HCT116 (cell line): ENCODE measurements around the gene TFE3. TPM values are rescaled to one million over a fixed set of nuclear protein-coding genes. Genes with fewer than 3 reads are reported as not detected.

Source experiments
- ATAC-seq: fragments of 200-7000 bp; cut with Tn5 transposase; 2 replicates; pipeline ENCODE4 v1.9.1; 2020; ENCODE audit warnings: mild to moderate bottlenecking, moderate library complexity
- BruUV-seq: library from RNA; stranded (reverse); fragments of 400-500 nt; replicated peaks from 2 replicates; lab custom pipeline; 2021; lab: Mats Ljungman, UMichigan
- CTCF ChIA-PET: fragments of 300-600 bp; sonication (Branson Sonifier 250); formaldehyde crosslinking; loops from one replicate; lab custom pipeline; 2021; ENCODE audit warnings: antibody characterized with exemption; lab: Charles Lee
- POLR2A ChIA-PET: fragments of 300-600, 350-600 bp; sonication (Branson Sonifier 250); formaldehyde crosslinking; loops from one replicate; lab custom pipeline; 2021; ENCODE audit warnings: antibody characterized with exemption; lab: Charles Lee
- RAD21 ChIA-PET, 2 experiments: fragments of 300-600 bp; sonication (Branson Sonifier 250); formaldehyde crosslinking; loops; one replicate each; lab custom pipeline; 2023; ENCODE audit warnings: low total read pairs in 2 of 2; ENCODE audit not compliant: uncharacterized antibody in 2 of 2, unreplicated experiment in 2 of 2, low non-redundant PET in 1 of 2; lab: Charles Lee
- DNase-seq: peaks from one replicate; pipeline ENCODE4 v3.0.0-alpha.2; 2010; ENCODE audit warnings: low read depth, low spot score
- H2AFZ ChIP-seq: fragments of 200-600 bp; shearing (Covaris generic), sonication (generic); 2 replicates; pipeline ENCODE4 v1.6.1; 2017; ENCODE audit warnings: low read depth, mixed run types, mixed read lengths, antibody characterized with exemption, low read length; ENCODE audit not compliant: poor library complexity, severe bottlenecking
- H3K27ac ChIP-seq: 2 replicates; pipeline ENCODE4 v1.5.1; 2012; ENCODE audit warnings: low read depth, low read length
- H3K27me3 ChIP-seq: fragments of 200-600 bp; sonication (generic); 2 replicates; pipeline ENCODE4 v1.6.1; 2016; ENCODE audit warnings: mixed run types, low read length, mixed read lengths; ENCODE audit not compliant: insufficient read depth
- H3K36me3 ChIP-seq, 2 experiments: fragments of 200-500 bp in 1 of 2; fragments of 200-600 bp in 1 of 2; sonication (Bioruptor generic) in 1 of 2; sonication (generic) in 1 of 2; 2 replicates each; pipeline versions ENCODE4 v1.5.1 to v1.6.1; 2014 to 2016; ENCODE audit warnings: low read length in 2 of 2, inconsistent platforms in 1 of 2, mixed read lengths in 1 of 2, mixed run types in 1 of 2; ENCODE audit not compliant: insufficient read depth in 2 of 2, control insufficient read depth in 1 of 2
- H3K4me1 ChIP-seq, 2 experiments: fragments of 200-600 bp in 1 of 2; sonication (generic) in 1 of 2; 2 replicates each; pipeline versions ENCODE4 v1.5.1 to v1.6.1; 2012 to 2017; ENCODE audit warnings: low read length in 2 of 2, inconsistent platforms in 1 of 2, mild to moderate bottlenecking in 1 of 2, mixed read lengths in 1 of 2, mixed run types in 1 of 2, moderate library complexity in 1 of 2; ENCODE audit not compliant: insufficient read depth in 2 of 2, control insufficient read depth in 1 of 2
- H3K4me2 ChIP-seq: fragments of 200-600 bp; sonication (generic); 2 replicates; pipeline ENCODE4 v1.6.1; 2017; ENCODE audit warnings: mixed run types, low read length, mixed read lengths
- H3K4me3 ChIP-seq, 2 experiments: fragments of 200-600 bp in 1 of 2; sonication (generic) in 1 of 2; replicated peaks in 1 of 2; 2 replicates each; pipeline ENCODE4 v1.5.1; 2011 to 2016; ENCODE audit warnings: low read length in 2 of 2, control low read depth in 1 of 2, low read depth in 1 of 2, mild to moderate bottlenecking in 1 of 2, mixed read lengths in 1 of 2, mixed run types in 1 of 2
- H3K79me2 ChIP-seq: fragments of 200-600 bp; sonication (generic); 2 replicates; pipeline ENCODE4 v1.6.1; 2017; ENCODE audit warnings: mild to moderate bottlenecking, mixed run types, low read length, moderate library complexity, mixed read lengths; ENCODE audit not compliant: insufficient read depth
- H3K9ac ChIP-seq: fragments of 200-600 bp; sonication (generic); 2 replicates; pipeline ENCODE4 v1.6.1; 2016; ENCODE audit warnings: low read length, mixed read lengths
- H3K9me2 ChIP-seq: fragments of 200-600 bp; sonication (generic), shearing (Covaris generic); 2 replicates; pipeline ENCODE4 v1.6.1; 2017; ENCODE audit warnings: mixed run types, mild to moderate bottlenecking, moderate library complexity; ENCODE audit not compliant: insufficient read depth
- H3K9me3 ChIP-seq, 2 experiments: fragments of 200-500 bp in 1 of 2; fragments of 200-600 bp in 1 of 2; sonication (Bioruptor generic) in 1 of 2; sonication (generic) in 1 of 2; 2 replicates each; pipeline ENCODE4 v1.6.1; 2014 to 2017; ENCODE audit warnings: low read length in 2 of 2, mixed read lengths in 2 of 2, inconsistent platforms in 1 of 2, low read depth in 1 of 2, mild to moderate bottlenecking in 1 of 2, mixed run types in 1 of 2, moderate library complexity in 1 of 2; ENCODE audit not compliant: control insufficient read depth in 1 of 2, insufficient read depth in 1 of 2
- H4K20me1 ChIP-seq: fragments of 200-600 bp; sonication (generic), shearing (Covaris generic); 2 replicates; pipeline ENCODE4 v1.6.1; 2017; ENCODE audit warnings: mixed run types, mild to moderate bottlenecking, moderate library complexity; ENCODE audit not compliant: insufficient read depth
- CEBPB ChIP-seq: IDR thresholded peaks from 2 replicates; pipeline ENCODE4 v1.6.1; 2012; ENCODE audit warnings: low read depth
- FOSL1 ChIP-seq: IDR thresholded peaks from 2 replicates; pipeline ENCODE4 v1.6.1; 2012; ENCODE audit warnings: low read depth
- JUND ChIP-seq: IDR thresholded peaks from 2 replicates; pipeline ENCODE4 v1.6.1; 2012
- POLR2AphosphoS5 ChIP-seq: IDR thresholded peaks from 2 replicates; pipeline ENCODE4 v1.6.1; 2011; ENCODE audit warnings: mild to moderate bottlenecking, low read depth, low read length, moderate library complexity
- SRF ChIP-seq: IDR thresholded peaks from 2 replicates; pipeline ENCODE4 v1.6.1; 2012; ENCODE audit warnings: low read depth
- ZNF274 ChIP-seq: fragments of 200-500 bp; sonication (Bioruptor generic); IDR thresholded peaks from 2 replicates; pipeline ENCODE4 v1.6.1; 2014; ENCODE audit warnings: mild to moderate bottlenecking, low read depth, low read length, inconsistent platforms
- intact Hi-C: fragments of 100-400 bp; cut with micrococcal nuclease; formaldehyde crosslinking; loops from 2 replicates; pipeline ENCODE4 v1.10.0; 2022
- total RNA-seq: library from RNA; stranded (reverse); gene quantifications from one replicate; pipeline ENCODE4 v1.2.1, GENCODE V29; 2021; ENCODE audit not compliant: unreplicated experiment
- TF ChIP-seq, protein P1 (sequence below): IDR thresholded peaks from 2 replicates; pipeline ENCODE4 v1.6.1; 2012

The TFE3 gene
- total RNA-seq, 1 experiment from 2014 or later, result 17.1 TPM

DNA sequence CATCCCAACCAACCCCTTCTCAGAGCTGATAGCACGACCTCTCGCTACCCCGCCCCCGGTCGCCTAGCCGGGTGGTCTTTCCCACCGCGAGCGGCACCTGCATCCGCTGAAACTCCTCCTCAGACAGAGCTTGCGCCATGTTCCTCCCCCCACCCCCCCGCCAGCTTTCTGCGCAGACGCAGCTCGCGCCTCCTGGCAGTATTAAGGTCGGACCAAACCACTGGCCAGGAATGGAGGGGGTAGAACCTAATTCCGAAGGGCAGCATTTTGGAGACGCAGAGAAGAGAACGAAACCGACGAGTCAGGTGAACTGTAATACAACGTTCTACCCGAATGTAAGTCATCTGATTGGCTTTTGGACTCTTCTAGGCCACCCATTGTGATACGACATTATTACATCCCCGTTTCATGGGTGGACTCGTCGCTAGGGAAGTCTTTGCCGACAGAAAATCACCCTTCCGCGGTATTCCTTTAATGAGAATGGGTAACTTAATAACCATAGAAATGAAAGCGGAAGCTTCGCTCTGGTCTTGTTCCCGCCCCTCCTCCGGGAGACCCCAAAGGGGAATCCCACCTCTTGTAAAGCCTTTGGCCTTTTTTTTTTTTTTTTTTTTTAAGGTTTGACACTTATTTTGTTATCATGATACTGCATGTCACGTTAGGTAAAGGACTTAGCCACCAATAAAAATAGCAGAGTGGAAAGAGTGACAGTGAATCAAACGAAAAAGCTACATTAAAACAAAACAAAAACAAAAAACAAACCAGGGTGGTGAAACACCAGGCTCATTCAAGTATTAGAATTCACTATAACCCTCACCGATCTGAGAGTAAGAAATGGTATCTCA, 40.8 kb downstream of the TFE3 start, which contains the start of gene GRIPAP1 (continued):
- TF ChIP-seq ZNF274, result no peak
- TF ChIP-seq SRF, result no peak
- no peak for TF ChIP-seq FOSL1
- peak; percentile 19; the same call in 1 of the 2 replicates for TF ChIP-seq CEBPB
- peak; percentile 72 for TF ChIP-seq POLR2AphosphoS5

DNA sequence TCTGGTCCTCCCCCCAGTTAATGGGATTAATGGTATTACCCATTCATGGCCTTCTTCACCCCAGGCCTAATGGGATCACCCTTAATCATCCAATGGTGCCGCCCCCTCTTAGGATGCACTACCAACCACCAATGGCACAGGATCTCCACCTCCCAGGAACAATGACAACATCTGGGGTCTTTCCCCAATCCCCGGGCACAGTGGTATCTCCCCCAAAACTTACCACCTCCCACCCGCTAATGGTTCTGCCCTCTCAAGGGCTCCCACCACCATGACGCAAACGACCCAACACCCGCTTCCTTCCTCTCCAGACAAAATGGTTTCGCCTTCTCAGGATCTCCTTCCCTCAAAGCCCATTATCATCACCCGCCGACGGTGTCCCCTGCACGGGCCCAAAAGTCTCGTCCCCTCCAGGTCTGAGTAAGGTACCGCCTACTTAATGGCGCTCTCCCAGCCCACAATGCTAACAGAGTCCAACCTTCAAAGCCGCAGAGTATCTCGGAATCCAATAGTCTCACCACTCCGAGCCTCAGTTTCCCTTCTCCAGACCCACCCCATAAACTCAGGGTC, 41.6 kb downstream of the TFE3 start:
- Histone ChIP-seq H3K4me1 (peaks cover 0 to 10% of the 10 kb centered on the region in 2 experiments; a peak in 1 of 4 replicates), H3K9me2 (no peaks in the 10 kb centered on the region), H3K9me3 (no peaks in the 10 kb centered on the region), H3K27me3 (no peaks in the 10 kb centered on the region), H3K36me3 (no peaks in the 10 kb centered on the region), H2AFZ (no peak overlapping the region), H3K27ac (peak overlapping the region; percentile 81), H3K4me2 (peak overlapping the region; percentile 78), H3K4me3 (peak overlapping the region; percentile 78 to 86), H4K20me1 (no peaks in the 10 kb centered on the region), H3K9ac (peak overlapping the region; percentile 69), H3K79me2 (peaks cover 5% of the 10 kb centered on the region; the same call in 1 of the 2 replicates)
- CTCF ChIA-PET, result no interaction called here
- DNase-seq, result peak; percentile 7
- peak; percentile 61 for ATAC-seq
- RAD21 ChIA-PET, result no interaction called here
- TF ChIP-seq POLR2AphosphoS5 (no peak), CEBPB (no peak), JUND (no peak), SRF (no peak)
- TF ChIP-seq, protein P1, sequence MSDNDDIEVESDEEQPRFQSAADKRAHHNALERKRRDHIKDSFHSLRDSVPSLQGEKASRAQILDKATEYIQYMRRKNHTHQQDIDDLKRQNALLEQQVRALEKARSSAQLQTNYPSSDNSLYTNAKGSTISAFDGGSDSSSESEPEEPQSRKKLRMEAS, result 0 out of 2 replicates have a peak, but pooled peaks have one; percentile 14
- BruUV-seq, result TSS peak; percentile 57
- intact Hi-C loops, result loop anchor here (5.0 kb wide), 1 partner anchor 41 kb away; the partner anchor contains the start of gene TFE3
- POLR2A ChIA-PET, result interaction anchor here (0.6 to 1.0 kb wide), 2 partner anchors 34 to 40 kb away, joined by 4 read pairs; no protein-coding TSS in a partner anchor
